SU-DHL-6 (cell line): Measurements from ENCODE around the gene CTBP1.

ENCODE experiments used
- CTCF ChIP-seq: fragments of 200-600 bp; sonication (generic); IDR thresholded peaks from one replicate; pipeline ENCODE4 v1.5.1; 2017; ENCODE audit warnings: antibody characterized with exemption, mild to moderate bottlenecking, low read length, moderate library complexity; ENCODE audit not compliant: insufficient read depth, poor library complexity, severe bottlenecking
- EZH2phosphoT487 ChIP-seq: fragments of 200-600 bp; sonication (generic), shearing (Covaris generic); conservative IDR thresholded peaks from 2 replicates; pipeline ENCODE4 v1.6.1; 2018; ENCODE audit warnings: mild to moderate bottlenecking, antibody characterized with exemption, low read length, moderate library complexity, mixed read lengths

GRCh38 chr4:1168191-1169101 lies 80.5 kb downstream of the CTBP1 start:
- TF ChIP-seq CTCF (no peak), EZH2phosphoT487 (no peak)
